ENCODE data around the gene EHBP1.

DNA sequence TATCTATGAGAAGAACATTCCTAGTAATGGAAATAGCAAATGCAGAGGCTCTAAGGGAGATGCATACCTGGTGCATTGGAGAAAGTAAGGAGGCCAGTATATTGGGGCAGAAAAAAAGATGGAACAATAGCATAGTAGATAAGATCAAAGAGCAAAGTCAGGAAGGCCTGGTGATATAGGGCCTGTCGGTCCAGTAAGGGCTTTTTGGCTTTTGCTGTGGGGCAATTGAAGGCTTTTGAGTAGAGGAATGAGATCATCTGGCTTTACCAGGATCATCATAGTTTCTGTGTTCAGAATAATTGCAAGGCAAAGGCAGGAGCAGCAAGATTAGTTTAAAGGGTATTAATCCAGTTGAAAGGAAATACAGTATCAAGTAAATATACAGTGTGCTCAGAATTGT is 111.8 kb downstream of the EHBP1 start:
- TF ChIP-seq YY1 (IDR thresholded peaks at IDR 0.05; ENCODE audit: insufficient read depth, insufficient read length) = no peak
- TF ChIP-seq ZNF274 (IDR thresholded peaks at IDR 0.05; ENCODE audit: low read depth, low read length) = no peak
